ENCODE results near the gene LAMA2.

LAMA2 gene

DNA sequence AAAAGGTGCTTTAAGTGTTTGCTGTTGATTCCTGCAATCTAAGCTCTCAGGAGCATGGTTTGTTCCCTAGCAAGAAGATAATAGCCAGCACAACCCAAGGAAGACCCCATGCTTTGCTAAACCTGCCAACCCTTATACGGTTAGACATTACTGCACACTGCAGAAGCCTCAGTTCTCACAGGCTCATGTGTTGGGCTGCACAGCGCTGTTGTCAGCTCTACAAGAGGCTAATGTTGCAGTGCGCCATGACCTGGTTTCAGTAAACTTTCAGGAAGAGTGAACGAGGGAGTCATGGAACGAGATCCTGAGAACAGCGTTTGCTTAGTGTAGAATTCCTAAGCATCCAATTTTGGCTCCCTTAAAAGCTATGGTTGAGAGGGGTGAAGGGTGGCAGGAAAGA, 608.5 kb downstream of the LAMA2 start:
- DNase-seq (ENCODE audit: low read depth in 2 of 2) = no peak

DNA sequence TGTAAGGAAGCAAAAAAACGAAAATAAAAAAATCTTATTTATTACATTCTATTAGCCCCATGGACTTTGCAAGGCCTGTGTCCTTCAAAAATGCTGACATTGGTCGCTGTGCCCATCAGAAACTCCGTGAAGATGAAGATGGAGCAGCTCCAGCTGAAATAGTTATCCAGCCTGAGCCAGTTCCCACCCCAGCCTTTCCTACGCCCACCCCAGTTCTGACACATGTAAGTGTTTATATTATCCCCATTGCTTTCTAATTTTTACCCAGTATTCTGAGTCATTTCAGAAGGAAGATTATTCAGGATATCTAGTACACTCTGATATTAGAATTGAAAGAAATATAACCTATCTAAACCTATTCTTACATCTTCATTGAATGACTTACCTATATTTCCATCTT, 609.3 kb downstream of the LAMA2 start:
- no peak for DNase-seq (ENCODE audit: low read depth in 2 of 2)

DNA sequence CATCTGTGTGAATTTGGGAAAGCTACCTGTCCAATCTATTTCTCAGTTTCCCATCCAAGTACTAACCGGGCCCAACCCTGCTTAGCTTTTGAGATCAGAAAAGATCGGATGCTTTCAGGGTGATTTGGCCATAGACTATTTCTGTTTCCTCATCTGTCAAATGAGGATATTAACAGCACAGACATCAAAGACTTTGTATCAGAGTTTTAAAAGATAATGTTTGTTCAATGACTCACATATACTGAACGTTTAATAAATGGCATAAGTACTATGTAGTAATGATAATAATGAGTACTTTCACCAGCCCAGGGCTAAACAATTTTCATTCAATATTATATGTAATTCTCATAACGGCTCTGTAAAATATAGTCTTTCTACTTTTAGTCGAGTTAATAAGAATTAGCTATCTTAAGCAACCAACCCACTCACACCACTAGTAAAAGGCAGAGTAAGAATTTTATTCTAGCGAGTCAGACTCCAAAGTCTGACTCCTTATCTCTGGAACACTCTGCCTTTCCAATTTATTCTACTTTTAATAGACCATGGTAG, 610.5 kb downstream of the LAMA2 start:
- no peak for DNase-seq (ENCODE audit: low read depth in 2 of 2)

DNA sequence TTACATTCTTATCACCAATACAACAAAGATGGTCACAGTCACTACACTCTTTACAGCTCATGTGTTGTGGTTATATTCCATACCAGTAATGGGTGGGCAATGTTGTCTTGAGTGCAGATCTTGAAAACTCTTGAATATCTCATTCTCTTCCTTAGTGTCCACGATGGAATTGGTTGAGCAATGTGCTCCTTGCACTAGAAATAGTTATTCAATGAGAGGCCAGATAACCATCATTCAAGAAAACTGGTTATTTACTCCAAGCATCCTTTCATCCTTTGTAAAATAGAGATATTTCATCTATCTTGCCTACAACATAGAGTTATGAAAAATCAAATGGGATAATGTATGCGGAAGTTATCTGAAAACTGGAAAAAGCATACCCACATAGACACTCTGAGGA, 611.2 kb downstream of the LAMA2 start:
- no peak for DNase-seq (ENCODE audit: low read depth in 2 of 2)

DNA sequence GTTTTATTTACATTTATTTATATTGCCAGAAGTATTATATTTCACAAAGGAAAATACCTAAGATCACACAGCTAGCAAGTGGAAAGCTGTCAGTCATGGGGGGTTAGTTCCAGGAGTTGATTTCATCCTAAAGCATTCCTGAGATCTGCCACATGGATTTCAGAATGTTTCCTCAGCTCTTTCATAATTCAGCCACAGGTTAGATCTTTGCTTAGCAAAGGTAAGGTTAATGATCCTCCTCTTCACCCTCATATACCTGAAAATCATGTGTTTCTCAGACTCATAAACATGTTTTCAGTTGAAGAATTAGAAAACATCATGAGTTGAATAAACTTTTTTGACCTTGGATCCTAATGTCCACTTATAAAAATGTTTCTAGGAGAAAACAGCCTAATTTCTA, 611.6 kb downstream of the LAMA2 start:
- no peak for DNase-seq (ENCODE audit: low read depth in 2 of 2)

DNA sequence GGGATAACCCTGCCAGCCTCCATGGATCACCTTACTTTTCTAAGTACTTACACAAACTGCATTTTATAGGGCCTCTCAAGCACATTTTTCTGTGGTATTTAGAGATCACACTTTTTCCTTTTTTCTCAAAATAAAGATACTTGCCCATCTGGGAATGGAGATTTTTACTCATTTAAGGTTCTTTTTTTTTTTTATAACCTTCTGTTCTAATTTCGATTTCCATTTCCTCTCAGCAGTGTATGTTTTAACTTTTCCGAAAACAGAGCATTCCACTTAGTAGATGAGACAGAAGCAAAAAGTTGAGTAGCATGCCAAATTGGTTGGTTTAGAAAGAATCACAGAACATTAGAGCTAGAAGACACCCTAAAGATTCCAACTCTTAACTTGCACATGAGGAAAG, 612.7 kb downstream of the LAMA2 start:
- DNase-seq (ENCODE audit: low read depth in 2 of 2) = no peak

DNA sequence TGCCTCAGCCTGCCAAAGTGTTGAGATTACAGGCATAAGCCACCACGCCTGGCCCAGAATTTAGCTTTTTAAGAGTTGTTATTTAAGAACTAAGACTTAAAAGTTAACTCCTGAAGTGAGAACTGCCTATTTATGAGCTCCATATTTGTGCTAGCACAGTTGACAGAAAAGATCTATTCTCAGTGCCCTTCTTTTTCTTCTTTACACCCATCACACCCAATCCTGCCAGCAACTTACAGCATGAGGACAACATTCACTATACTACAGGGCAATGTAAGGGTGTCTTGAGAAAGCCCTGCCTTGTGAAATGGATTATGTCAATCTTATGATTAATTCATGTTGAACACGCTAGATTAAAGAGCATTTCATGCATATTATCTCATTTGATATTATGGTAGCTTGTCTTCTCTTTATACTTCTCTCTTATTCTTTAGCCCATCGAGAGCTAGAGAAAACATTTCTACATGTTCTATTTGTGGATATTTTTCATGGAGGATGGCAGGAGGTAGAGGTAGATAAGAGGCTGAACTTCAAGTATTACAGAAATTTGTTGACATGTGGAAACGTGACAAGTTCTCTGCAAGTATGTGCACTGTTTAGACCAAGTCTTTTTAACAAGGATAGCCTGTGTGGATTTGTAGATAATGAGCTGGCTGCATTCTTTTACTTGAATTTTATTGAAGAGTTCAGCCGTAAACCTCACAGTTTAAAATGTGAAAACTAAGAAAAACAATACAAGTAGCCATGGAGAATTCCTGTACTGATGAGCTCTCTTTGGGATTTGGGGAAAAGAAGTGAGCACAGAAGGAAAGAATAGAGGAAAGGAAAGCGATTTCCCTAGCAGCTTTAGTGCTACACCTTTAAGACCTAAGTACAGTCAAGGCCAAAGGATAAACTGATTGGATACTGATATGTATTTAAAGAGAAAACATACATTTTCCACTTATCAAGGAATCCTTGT, 614.8 kb downstream of the LAMA2 start:
- no peak for DNase-seq (ENCODE audit: low read depth in 2 of 2)

DNA sequence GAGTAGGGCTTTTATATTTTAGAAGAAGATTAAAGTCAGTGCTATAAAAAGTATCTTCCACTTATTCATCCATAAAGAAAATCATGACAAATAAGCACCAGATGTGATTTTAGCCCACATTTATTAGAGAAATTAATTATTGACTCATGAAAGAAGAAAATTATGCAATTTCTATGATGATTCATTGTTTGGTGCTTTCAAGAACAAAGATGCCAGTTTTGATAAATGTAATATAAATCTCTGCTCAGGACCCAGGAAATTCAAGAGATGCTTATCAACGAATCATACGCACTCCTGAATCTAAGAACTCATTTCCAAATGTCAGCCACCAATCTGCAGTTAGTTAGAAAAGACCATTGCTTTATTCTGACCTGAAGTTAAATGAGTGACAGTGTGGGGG, 615.6 kb downstream of the LAMA2 start:
- DNase-seq (ENCODE audit: low read depth in 2 of 2) = no peak

DNA sequence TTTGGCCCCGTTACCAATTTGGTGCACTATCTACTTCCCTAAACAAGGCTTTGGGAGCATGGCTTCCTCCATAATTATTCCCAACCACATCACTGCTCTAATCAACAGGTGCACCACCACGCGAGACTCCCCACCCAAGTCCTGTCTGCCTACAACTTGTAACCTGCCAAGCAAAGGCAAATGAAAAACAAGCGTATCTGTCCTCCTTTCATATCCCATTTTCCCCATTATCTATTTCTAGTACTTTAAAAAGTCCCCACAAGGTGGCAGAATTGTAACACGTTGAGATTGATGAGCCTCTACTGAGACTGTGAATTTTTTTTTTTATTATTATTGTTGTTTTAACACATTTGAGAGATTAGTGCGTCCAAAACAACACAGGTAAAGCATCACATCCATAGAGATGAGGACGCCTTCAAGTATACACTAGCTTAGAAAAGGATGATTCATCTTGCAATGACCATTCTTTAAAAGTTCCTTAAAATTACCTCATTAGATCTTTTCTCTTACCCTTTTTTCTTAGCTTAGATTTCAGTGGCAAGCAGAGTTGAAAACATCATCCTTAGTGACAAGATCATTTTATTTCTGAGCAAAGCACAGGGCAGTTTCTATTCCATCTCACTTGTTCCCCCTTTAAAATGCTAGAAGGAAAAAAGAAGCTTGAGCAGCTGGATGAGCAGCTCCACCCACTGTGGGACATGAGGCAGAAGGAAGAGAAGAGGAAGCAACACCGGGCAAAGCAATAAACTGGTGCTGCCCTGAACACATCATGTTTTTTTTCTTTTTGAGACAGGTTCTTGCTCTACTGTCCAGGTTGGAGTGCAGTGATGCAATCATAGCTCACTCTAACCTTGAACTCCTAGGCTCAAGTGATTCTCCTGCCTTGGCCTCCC, 616.3 kb downstream of the LAMA2 start:
- no peak for DNase-seq (ENCODE audit: low read depth in 2 of 2)

DNA sequence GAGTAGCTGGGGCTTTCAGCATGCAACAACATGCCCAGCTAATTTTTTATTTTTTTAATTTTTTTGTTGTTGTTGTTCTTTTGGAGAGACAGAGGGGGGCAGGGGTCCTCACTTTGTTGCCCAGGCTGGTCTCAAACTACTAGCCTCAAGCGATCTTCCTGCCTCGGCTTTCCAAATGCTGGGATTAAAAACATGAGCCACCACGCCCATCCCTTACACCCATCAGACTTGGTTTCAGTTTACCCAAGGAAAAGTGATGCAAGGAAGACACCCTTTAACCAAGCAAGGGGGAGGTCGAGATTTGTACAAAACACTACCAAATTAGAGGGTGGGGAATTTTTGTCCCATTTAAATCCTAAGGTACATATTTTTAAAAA, 616.9 kb downstream of the LAMA2 start:
- no peak for DNase-seq (ENCODE audit: low read depth in 2 of 2)

DNA sequence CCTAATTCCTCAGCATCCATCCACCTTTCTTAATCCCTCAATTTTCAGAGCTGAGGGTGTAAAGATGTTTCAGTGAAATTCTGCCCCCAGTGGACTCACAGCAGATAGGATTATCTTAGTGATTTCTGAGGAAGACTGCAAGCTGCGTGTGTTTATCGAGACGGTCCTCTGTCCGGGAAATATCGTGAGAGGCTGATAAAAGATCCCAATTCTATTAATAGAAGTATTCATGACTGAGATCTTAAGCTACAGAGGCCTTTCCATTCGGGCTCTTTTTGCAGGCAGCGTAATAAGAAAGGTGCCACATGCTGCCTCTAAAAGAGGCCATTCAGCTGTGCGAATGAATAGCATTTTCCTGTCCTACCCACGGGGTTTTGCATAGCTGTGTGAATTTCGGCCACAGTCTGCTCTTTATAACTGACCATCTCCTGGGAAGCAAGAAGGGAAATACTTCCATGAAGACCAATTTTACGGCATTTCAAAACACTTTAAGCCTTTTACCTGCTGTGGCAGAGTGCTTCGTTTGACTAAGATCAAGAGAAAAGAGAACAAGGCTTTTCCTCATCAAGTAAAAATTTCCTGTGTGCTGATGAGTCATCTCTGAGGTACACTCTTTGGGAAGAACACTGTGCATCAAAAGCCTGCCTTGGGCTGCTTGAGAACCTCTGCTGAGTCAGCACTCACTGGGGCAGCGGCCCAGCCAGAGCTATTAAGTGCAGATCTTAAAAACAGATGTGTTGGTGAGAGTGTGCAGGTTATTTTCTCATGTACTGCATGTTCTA, 618.2 kb downstream of the LAMA2 start:
- no peak for DNase-seq (ENCODE audit: low read depth in 2 of 2)

DNA sequence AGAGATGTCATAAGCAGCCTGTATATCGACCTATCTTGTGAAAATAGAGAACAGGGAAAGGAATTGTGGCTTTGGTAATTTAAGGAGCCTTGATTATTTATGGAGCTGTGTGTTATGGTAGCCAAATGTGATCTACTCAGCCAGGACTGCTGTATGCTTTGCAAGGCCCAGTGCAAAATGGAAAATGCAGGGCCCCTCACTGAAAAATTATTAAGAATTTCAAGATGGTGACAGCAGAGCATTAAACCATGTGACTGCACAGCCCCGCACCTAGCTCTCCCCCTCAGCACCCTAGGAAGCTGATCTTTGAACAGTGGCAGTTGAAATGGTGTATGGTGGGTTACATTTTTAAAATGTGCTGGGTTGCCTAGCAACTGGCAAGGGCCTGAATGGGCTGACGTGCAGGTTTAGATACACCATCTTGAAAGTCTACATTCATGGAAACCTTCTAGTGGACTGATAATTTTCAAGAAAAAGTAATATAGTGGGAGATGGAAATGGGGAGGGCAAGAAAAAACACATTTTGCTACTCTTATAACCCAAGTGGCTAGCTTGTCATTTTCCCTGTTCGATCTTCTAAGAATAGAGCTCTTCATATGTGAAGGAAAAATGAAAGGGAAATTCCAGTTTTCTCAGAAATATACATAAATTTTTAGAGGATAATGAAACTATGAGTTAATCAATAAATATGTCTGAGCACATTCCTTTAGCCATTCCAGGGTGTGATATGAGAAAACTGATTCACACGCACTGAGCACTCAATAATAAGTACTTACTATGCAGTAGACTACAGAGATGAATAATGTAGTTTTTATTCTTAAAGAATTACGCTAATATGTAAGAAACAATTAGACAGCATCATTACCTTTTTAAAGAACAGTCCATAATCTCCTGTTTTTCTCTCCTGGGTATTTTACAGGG, 619.1 kb downstream of the LAMA2 start:
- no peak for DNase-seq (ENCODE audit: low read depth in 2 of 2)

DNA sequence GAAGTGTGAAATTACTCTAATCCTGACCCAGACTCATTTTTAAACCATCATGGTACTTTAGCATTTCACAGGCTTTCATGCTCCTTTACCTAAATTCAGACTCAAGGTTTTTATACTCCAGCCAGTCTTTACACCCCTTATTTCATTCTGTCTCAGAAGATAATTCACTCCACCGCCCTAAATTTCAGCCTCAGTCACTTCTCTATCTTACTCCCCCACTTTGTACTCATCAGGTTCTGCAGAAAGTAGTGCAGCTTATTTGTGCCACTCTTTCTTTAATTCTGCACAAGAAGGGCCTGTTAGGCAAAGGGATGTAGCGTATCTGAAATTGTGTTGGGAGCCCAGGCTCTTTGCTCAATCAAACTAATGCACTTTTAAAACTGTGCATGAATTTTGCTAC, 621.5 kb downstream of the LAMA2 start:
- no peak for DNase-seq (ENCODE audit: low read depth in 2 of 2)

DNA sequence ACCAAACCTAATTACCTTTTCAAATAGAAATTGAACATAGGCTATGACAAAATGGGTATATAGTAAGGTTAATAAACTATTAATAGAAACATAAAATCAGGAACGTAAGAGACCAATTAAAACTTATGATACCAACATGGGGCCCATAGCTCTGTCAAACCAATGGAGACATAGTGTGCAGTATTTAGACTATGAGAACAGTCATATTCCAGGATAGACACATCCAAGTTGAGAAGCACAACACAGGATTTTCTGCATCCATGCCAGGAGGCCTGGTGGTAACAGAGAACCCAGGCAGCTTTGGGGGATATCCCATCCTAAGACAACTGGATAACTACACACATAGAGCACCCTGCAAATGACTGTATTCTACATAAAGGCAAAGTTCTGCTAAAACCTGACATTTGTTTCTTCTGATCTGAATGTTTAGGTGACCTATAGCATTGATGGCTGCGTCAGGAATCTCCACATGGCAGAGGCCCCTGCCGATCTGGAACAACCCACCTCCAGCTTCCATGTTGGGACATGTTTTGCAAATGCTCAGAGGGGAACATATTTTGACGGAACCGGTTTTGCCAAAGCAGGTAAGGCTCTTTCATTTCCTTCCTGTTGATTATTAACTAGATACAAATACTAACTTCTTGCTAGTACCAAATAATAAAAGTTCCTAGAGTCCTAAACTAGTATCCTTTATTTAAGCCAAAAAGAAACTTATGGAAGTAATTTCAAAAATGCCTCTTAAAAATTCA, 624.3 kb downstream of the LAMA2 start:
- no peak for DNase-seq (ENCODE audit: low read depth in 2 of 2)

DNA sequence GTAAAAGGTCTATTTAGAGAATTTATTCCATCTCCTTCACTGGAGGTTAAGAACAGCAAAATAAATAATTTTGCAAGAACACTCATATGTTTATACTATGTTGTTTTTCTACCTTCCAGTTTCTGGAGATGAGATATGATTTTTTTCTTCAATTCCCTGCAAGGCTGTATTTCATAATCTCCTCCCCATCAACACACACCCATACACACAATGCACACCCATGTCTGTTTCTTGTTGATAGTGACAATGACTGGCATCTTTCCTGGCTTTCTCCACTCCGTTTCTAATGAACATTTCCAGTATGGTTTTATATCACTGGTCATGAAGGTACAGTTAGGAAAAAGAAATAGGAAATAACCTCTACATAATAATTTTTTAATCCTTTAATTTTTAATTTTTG, 624.9 kb downstream of the LAMA2 start:
- no peak for DNase-seq (ENCODE audit: low read depth in 2 of 2)

DNA sequence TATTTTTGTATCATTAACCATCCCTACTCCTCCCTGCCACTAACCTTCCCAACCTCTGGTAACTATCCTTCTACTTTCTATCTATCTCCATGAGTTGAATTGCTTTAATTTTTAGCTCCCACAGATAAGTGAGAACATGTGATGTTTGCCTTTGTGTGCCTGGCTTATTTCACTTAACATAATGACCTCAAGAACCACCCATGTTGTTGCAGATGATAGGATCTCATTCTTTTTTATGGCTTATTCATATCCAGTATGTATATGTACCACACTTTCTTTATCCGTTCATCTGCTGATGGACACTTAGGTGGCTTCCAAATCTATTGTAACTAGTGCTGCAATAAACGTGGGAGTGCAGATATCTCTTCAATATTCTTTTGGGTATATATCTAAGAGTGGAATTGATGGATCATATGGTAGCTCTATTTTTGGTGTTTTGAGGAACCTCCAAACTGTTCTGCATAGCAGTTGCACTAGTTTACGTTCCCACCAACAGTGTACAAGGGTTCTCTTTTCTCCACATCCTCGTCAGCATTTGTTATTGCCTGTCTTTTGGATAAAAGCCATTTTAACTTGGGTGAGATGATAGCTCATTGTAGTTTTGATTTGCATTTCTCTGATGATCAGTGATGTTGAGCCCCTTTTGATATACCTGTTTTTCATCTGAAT, 625.7 kb downstream of the LAMA2 start:
- DNase-seq (ENCODE audit: low read depth in 2 of 2) = no peak

DNA sequence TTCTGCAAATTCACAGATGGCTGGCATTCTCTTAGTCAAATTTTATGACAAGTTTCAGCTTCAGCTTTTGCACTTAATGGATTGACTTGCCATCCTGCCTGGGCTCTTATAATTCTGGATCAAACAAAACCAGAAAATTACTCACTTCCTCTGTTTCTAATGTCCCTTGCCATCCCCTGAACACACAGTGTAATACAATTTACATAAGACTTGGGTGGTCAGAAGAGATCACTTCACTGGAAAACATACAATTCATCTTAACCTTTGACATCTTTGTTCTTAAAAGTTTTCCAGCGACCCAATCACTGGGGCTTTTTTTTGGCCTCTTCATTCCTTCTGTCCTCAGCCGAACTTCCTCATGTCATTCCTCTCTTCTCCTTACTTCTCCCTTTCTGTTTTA, 628.0 kb downstream of the LAMA2 start:
- no peak for DNase-seq (ENCODE audit: low read depth in 2 of 2)

DNA sequence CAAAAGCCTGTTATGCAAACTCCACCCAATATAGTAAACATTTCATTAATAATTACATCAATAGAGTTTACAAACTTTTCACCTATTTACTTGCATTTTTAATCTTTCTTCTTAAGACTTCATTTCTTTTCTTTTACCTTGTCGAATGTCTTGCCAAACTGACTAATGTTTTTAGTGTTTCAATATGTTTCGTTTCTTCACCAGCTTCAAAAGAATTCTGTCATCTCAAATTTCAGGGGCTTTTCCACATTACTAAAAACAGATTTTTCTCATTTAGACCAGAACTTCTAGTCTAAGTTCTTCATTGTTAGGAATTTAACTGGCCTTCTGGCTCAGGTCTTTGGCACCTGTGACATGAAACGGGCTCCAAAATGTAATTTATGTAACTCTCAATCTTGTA, 630.5 kb downstream of the LAMA2 start:
- DNase-seq (ENCODE audit: low read depth in 2 of 2) = no peak

DNA sequence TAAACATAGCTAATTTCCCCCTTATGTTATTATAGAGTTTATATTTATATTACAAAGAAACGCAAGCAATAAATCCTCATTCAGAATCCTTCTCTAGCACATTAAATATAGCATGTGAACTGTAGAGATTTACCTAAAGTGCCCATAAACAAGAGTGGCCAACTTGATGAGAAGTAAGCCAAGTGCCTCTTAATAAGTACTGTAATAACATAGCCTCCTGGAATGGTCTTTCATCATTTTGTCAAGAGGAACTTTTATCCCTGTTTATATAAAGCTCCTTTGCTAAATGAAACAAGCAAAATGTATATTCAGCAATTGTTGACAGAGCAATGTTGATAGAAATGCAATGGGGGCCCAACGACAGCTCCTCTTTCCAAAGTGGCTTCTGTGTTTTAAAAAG, 632.1 kb downstream of the LAMA2 start:
- no peak for DNase-seq (ENCODE audit: low read depth in 2 of 2)

Data from stimulated activated CD4-positive, alpha-beta T cell treated with anti-CD3 and anti-CD28 coated beads, Interleukin-15, amount 100 ng/mL, for 48 hours (primary cell).